Activated CD4-positive, CD25-positive, alpha-beta regulatory T cell treated with anti-CD3 and anti-CD28 coated beads, Interleukin-2, amount 50 U/mL, for 16 hours (primary cell): Measurements from ENCODE around the gene NOL6.
"Not testable (repeated sequence)": the region's sequence is repeated elsewhere in the genome, so short reads cannot be mapped to it uniquely, and the experiment has no call there.

Source experiments
- DNase-seq: peaks from one replicate; pipeline ENCODE4 v3.0.0-alpha.2; 2020; ENCODE audit warnings: low read depth, low spot score

NOL6 gene

GRCh38 chr9:33473643-33474352, at the start of gene NOL6:
NOL6 (minus strand) TSS chr9:33473924; CDS start chr9:33473842, 82 bp downstream.
- peak; percentile 99 for DNase-seq

DNA sequence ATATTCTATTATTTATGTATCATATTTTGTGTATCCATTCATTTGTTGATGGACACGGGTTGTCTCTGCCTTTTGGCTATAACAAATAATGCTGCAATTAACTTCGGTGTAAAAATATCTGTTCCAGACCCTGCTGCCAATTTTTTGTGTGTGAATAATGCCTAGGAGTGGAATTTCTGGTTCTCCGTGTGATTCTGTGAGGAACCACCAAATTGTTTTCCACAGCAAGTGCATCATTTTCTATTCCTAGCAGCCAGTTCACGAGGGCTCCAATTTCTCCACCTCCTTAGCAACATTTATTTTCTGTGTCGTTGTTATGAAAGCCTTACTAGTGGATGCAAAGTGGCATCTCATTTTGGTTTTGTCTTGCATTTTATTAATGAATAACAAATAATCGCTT, 48.1 kb upstream of the NOL6 start:
- not testable (repeated sequence) for DNase-seq

- not testable (repeated sequence) for DNase-seq
Measured at GRCh38 chr9:33517934-33518577, 44.3 kb upstream of the NOL6 start.

GRCh38 chr9:33517373-33517772, 43.6 kb upstream of the NOL6 start:
- DNase-seq = no peak

- not testable (repeated sequence) for DNase-seq
Measured at GRCh38 chr9:33516397-33516796, 42.7 kb upstream of the NOL6 start.

DNA sequence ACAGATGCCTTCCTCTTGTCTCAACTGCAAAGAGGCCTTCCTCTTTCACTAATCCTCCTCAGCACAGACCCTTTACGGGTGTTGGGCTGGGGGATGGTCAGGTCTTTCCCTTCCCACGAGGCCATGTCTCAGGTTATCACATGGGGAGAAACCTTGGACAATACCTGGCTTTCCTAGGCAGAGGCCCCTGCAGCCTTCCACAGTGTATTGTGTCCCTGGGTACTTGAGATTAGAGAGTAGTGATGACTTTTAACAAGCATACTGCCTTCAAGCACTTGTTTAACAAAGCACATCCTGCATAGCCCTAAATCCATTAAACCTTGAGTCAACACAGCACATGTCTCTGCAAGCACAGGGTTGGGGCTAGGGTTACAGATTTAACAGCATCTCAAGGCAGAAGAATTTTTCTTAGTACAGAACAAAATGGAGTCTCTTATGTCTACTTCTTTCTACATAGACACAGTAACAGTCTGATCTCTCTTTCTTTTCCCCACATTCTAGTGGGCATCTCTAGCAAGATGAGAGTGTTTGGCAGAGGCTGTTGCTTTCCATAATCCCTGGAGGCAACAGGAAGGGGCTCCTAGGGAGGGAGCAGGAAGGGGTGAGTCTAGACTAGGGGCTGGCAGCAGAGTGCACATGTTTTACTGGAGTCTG, 41.7 kb upstream of the NOL6 start:
- DNase-seq = not testable (repeated sequence)

DNA sequence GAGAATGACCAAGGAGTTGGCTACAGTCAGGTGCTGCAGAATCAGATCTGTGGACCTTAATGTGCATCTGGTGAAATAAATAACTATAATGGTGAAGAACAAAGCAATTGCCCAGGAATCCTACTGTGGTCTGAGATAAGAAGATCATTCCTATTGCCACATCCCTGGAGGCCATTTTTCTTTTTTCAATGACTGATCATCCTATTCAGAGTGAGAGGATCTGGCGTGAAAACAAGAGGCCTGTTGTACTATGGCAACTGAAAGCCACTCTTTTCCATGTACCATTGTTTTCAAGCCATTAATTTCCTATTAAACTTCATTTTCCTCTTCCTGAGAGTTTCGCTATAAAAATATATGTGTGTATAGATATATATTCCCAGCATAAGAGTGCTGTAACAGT, 38.8 kb upstream of the NOL6 start:
- not testable (repeated sequence) for DNase-seq

- DNase-seq = not testable (repeated sequence)
Measured at GRCh38 chr9:33511184-33511517, 37.4 kb upstream of the NOL6 start.

DNA sequence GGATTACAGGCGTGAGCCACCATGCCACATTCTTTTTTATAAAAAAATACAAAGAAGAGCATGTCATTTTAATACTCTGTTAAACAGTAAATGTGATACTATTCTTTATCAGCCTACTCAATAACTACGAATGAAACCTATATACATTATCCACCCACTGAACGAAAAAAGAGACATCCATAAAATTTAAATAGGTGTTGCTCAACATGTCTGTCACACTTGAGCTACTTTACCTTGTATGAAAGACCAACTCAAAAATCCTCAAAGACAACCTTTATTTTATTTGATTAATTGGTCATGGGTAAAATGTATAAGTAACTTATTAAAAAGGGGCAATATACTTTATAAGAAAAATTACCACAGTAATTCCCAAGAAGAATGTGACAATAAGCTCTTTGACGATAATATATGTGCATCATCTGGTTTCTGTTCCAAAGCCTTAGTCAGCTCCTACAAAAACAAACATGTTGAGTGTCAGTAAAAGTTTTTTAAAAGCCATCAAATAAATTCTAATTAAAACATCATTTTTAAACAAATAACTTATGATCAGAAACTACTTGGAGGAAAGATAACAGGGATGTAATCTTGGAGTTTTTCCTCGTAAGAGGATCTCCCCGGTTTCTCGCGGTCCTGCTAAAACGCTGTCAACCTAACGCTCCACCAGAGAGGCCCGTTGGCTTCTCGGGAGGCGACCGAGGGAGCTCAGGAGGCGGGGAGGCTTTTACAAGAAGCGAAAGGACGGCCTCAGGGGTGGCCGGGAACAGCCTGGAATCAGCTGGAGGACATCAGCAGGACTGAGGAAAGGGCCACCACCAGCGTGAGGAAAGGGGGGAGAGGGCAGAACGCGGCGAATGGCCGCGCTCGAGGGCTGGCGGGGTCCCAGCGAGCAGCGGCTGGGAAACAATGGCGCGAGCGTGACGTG, 36.8 kb upstream of the NOL6 start:
- DNase-seq = no peak

- DNase-seq = no peak
Measured at GRCh38 chr9:33506626-33507370, 33.1 kb upstream of the NOL6 start.

GRCh38 chr9:33498387-33498786, 24.7 kb upstream of the NOL6 start:
- no peak for DNase-seq

- not testable (repeated sequence) for DNase-seq
Measured at GRCh38 chr9:33493819-33494218, 20.1 kb upstream of the NOL6 start.

DNA sequence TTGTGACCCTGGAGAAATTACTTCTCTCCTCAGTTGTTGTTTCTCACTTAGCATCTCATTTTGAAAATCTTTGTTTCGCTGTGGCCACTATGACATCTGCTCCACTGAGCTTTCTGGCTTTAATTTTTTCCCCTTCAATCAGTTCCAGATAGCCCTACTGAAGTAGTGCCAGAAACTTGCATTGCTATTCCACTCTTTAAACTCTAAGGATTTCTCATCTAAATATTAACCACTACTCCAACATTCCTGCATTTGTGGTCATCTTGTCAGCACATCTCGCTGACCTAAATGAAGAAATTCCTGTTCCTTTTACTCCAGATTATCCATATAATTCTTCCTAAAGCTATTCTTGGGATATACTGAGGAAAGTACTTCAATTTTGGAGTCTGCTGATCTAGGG, 15.3 kb upstream of the NOL6 start:
- no peak for DNase-seq

- not testable (repeated sequence) for DNase-seq
Measured at GRCh38 chr9:33485312-33485711, 11.6 kb upstream of the NOL6 start.

GRCh38 chr9:33480976-33481375, 7.3 kb upstream of the NOL6 start:
- no peak for DNase-seq

- no peak for DNase-seq
Measured at GRCh38 chr9:33480106-33480505, 6.4 kb upstream of the NOL6 start.

DNA sequence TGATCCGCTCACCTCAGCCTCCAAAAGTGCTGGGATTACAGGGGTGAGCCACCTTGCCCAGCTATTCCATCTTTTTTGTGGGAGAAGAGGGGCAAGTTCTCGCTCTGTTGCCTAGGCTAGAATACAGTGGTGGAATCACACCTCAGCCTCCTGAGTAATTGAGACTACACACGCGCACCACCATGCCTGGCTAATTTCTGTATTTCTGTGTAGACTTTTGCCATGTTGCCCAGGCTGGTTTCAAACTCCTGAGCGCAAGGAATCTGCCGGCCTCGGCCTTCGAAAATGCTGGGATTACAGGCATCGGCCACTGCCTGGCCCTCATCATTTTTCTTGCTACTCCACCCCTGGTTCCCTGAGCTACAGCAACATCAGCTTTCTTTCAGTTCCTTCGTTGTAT, 2.8 kb upstream of the NOL6 start:
- no peak for DNase-seq

- no peak for DNase-seq
Measured at GRCh38 chr9:33475357-33475756, 1.6 kb upstream of the NOL6 start.

GRCh38 chr9:33472881-33473615, 676 bp downstream of the NOL6 start:
- DNase-seq = no peak

GRCh38 chr9:33472171-33472880, 1.4 kb downstream of the NOL6 start:
- DNase-seq = no peak
